Neural progenitor cell (in vitro differentiated cells): ENCODE data around the gene KRI1.

ENCODE experiments used
- EZH2 ChIP-seq: fragments of 200-600 bp; sonication (generic); IDR thresholded peaks from 2 replicates; pipeline ENCODE4 v1.6.1; 2017; ENCODE audit warnings: antibody characterized with exemption, mild to moderate bottlenecking, moderate library complexity
- TF ChIP-seq, protein P1 (sequence below): fragments of 200-600 bp; sonication (generic); IDR thresholded peaks from 2 replicates; pipeline ENCODE4 v1.5.1; 2017; ENCODE audit warnings: antibody characterized with exemption, mild to moderate bottlenecking

GRCh38 chr19:10603084-10603872 lies 37.5 kb upstream of the KRI1 start:
- TF ChIP-seq, protein P1, sequence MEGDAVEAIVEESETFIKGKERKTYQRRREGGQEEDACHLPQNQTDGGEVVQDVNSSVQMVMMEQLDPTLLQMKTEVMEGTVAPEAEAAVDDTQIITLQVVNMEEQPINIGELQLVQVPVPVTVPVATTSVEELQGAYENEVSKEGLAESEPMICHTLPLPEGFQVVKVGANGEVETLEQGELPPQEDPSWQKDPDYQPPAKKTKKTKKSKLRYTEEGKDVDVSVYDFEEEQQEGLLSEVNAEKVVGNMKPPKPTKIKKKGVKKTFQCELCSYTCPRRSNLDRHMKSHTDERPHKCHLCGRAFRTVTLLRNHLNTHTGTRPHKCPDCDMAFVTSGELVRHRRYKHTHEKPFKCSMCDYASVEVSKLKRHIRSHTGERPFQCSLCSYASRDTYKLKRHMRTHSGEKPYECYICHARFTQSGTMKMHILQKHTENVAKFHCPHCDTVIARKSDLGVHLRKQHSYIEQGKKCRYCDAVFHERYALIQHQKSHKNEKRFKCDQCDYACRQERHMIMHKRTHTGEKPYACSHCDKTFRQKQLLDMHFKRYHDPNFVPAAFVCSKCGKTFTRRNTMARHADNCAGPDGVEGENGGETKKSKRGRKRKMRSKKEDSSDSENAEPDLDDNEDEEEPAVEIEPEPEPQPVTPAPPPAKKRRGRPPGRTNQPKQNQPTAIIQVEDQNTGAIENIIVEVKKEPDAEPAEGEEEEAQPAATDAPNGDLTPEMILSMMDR, result peak; percentile 7
- TF ChIP-seq EZH2, result no peak
